ENCODE results near the gene IQSEC1. TPM values are rescaled to one million over a fixed set of nuclear protein-coding genes. Genes with fewer than 3 reads are reported as not detected.

The IQSEC1 gene
- total RNA-seq, 1 experiment from 2014 or later: 28.1 TPM

- POLR2A ChIA-PET: no interaction called here
- no peak overlapping the region for H3K4me3 ChIP-seq (replicated peaks in 1 of 2; ENCODE audit: low read depth in 1 of 2, low read length in 2 of 2)
- H3K9me2 ChIP-seq (ENCODE audit: insufficient read depth): no peaks in the 10 kb centered on the region
- H2AFZ ChIP-seq (ENCODE audit: low read depth, low read length, poor library complexity, severe bottlenecking): no peak overlapping the region
- BruUV-seq (replicated peaks): no TSS peak
- H3K9me3 ChIP-seq (ENCODE audit: control insufficient read depth in 1 of 2, insufficient read depth in 1 of 2, low read depth in 1 of 2, low read length in 2 of 2): no peaks in the 10 kb centered on the region
- H3K9ac ChIP-seq (ENCODE audit: low read length): no peak overlapping the region
- RAD21 ChIA-PET (ENCODE audit: low non-redundant PET in 1 of 2, low total read pairs in 2 of 2, uncharacterized antibody in 2 of 2, unreplicated experiment in 2 of 2): no interaction called here
- no peak overlapping the region for H3K4me2 ChIP-seq (ENCODE audit: low read length)
- H4K20me1 ChIP-seq (ENCODE audit: insufficient read depth): no peaks in the 10 kb centered on the region
- TF ChIP-seq REST (IDR thresholded peaks at IDR 0.05; ENCODE audit: low read depth): no peak
- CTCF ChIA-PET: no interaction called here
- intact Hi-C loops (cut with micrococcal nuclease): no loop called here
- no peak overlapping the region for H3K27ac ChIP-seq (ENCODE audit: low read depth, low read length)
- no peaks in the 10 kb centered on the region; the same call in 1 of the 2 replicates for H3K79me2 ChIP-seq (ENCODE audit: insufficient read depth, low read length)
- no peaks in the 10 kb centered on the region; a peak in 1 of 4 replicates for H3K36me3 ChIP-seq (ENCODE audit: control insufficient read depth in 1 of 2, insufficient read depth in 2 of 2, low read length in 2 of 2)
- DNase-seq (ENCODE audit: low read depth, low spot score) (no peak), ATAC-seq (no peak)
- no peaks in the 10 kb centered on the region for H3K27me3 ChIP-seq (ENCODE audit: insufficient read depth, low read length)
- peaks cover 0 to 3% of the 10 kb centered on the region in 2 experiments; a peak in 1 of 4 replicates for H3K4me1 ChIP-seq (ENCODE audit: control insufficient read depth in 1 of 2, insufficient read depth in 2 of 2, low read length in 2 of 2)
These were observed 140.9 kb downstream of the IQSEC1 start for GRCh38 chr3:12932347-12932746.

GRCh38 chr3:12931273-12931905 is 141.8 kb downstream of the IQSEC1 start:
- Histone ChIP-seq H3K27me3 (ENCODE audit: insufficient read depth, low read length) (no peaks in the 10 kb centered on the region), H2AFZ (ENCODE audit: low read depth, low read length, poor library complexity, severe bottlenecking) (no peak overlapping the region), H3K36me3 (ENCODE audit: control insufficient read depth in 1 of 2, insufficient read depth in 2 of 2, low read length in 2 of 2) (no peaks in the 10 kb centered on the region; a peak in 1 of 4 replicates), H3K9me3 (ENCODE audit: control insufficient read depth in 1 of 2, insufficient read depth in 1 of 2, low read depth in 1 of 2, low read length in 2 of 2) (no peaks in the 10 kb centered on the region), H3K4me2 (ENCODE audit: low read length) (no peak overlapping the region), H3K79me2 (ENCODE audit: insufficient read depth, low read length) (no peaks in the 10 kb centered on the region; the same call in 1 of the 2 replicates), H3K4me1 (ENCODE audit: control insufficient read depth in 1 of 2, insufficient read depth in 2 of 2, low read length in 2 of 2) (peaks cover 0 to 13% of the 10 kb centered on the region in 2 experiments; a peak in 2 of 4 replicates), H3K27ac (ENCODE audit: low read depth, low read length) (no peak overlapping the region), H3K9me2 (ENCODE audit: insufficient read depth) (no peaks in the 10 kb centered on the region), H3K4me3 (replicated peaks in 1 of 2; ENCODE audit: low read depth in 1 of 2, low read length in 2 of 2) (no peak overlapping the region), H3K9ac (ENCODE audit: low read length) (no peak overlapping the region), H4K20me1 (ENCODE audit: insufficient read depth) (no peaks in the 10 kb centered on the region)
- intact Hi-C loops (cut with micrococcal nuclease): no loop called here
- no TSS peak for BruUV-seq (replicated peaks)
- RAD21 ChIA-PET (ENCODE audit: low non-redundant PET in 1 of 2, low total read pairs in 2 of 2, uncharacterized antibody in 2 of 2, unreplicated experiment in 2 of 2): no interaction called here
- ATAC-seq (no peak; the same call in 1 of the 2 replicates), DNase-seq (ENCODE audit: low read depth, low spot score) (no peak)
- CTCF ChIA-PET: no interaction called here
- POLR2A ChIA-PET: no interaction called here
- TF ChIP-seq EZH2 (IDR thresholded peaks at IDR 0.05) (no peak), CTCF (IDR thresholded peaks at IDR 0.05 in 2 of 3, conservative IDR thresholded peaks at IDR 0.05 in 1 of 3; ENCODE audit: borderline replicate concordance in 1 of 3, insufficient read depth in 1 of 3, low read depth in 2 of 3, low read length in 2 of 3) (no peak), CEBPB (IDR thresholded peaks at IDR 0.05; ENCODE audit: low read depth) (no peak), SIN3A (IDR thresholded peaks at IDR 0.05; ENCODE audit: low read depth) (no peak), TCF7L2 (IDR thresholded peaks at IDR 0.05; ENCODE audit: borderline replicate concordance, extremely low read depth, insufficient read depth, insufficient read length) (no peak), SRF (IDR thresholded peaks at IDR 0.05; ENCODE audit: low read depth) (no peak), CBX3 (IDR thresholded peaks at IDR 0.05; ENCODE audit: low read depth) (no peak), MAX (IDR thresholded peaks at IDR 0.05) (no peak), ZFX (IDR thresholded peaks at IDR 0.05) (no peak), SP1 (IDR thresholded peaks at IDR 0.05; ENCODE audit: low read depth) (no peak), POLR2A (IDR thresholded peaks at IDR 0.05; ENCODE audit: borderline replicate concordance, extremely low read depth, insufficient read depth, insufficient read length) (no peak), ATF3 (IDR thresholded peaks at IDR 0.05) (no peak)
